Stimulated activated naive CD8-positive, alpha-beta T cell treated with anti-CD3 and anti-CD28 coated beads, Interleukin-15, Interleukin-2, amounts not matched to agents 100 U/mL and 50 U/mL, for 24 hours (primary cell): ENCODE results near the gene GSK3A.

Experiments used
- ATAC-seq: fragments of 150-1000 bp; cut with Tn5 transposase; one replicate; pipeline ENCODE4 v1.10.0; 2021
- DNase-seq: peaks from one replicate; pipeline ENCODE4 v3.0.0; 2021

The GSK3A gene

DNA sequence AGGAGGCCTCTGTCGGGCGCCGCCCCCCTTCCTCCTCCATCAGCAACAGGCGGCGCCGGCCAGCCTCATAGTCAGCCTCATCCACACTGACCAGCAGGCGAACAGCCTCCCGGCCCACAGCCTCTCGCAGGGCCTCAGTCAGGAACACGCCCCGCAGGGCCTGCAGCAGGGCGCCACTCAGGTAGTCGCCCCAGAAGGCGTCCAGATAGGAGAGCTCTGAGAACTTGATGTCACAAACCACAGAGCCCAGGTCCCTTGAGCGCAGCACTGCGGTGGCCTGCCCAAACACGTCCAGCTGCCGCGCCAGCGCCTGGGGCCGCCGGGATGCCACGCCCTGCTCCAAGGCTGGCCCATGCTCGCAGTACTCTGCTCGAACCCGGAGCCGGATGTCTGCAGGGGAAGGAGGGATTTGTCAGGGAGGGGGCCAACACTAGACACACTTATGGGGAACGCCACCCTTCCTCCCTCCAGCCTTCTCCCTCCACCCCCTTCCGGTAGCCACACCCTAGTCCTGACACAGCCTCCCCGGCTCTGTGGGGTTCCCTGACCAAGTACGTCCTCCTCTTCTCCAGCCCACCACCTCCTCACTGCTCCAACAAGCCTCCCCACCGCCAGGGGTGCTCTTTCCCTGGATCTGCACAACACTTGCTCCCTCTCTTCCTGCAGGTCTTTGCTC is 42.8 kb downstream of the GSK3A start:
- ATAC-seq (peak; percentile 73), DNase-seq (peak; percentile 79)

GRCh38 chr19:42198676-42199439 is 43.5 kb downstream of the GSK3A start:
- DNase-seq (peak; percentile 73), ATAC-seq (peak; percentile 51)

DNA sequence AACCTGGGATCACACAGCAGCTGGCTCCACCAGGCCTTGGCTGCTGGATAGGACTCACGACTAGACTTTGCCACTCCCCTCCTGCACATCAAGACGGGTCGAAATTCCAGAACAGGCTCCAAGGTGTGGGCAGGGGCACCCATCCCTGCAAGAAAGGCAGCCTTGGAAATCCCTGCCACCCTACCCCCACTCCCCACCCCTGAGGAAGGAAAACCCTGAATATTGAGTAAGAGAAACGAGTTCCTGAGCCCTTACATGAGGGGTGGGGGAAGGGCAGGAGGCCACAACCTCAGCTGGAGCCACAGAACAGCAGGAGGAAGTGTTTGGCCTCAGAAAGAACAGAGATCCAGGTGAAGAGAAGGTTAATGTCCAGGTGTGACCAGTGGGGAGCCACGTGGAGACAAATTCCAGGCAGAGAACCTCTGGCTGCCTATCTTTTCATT is 45.0 kb downstream of the GSK3A start:
- no peak for DNase-seq
- ATAC-seq = no peak

DNA sequence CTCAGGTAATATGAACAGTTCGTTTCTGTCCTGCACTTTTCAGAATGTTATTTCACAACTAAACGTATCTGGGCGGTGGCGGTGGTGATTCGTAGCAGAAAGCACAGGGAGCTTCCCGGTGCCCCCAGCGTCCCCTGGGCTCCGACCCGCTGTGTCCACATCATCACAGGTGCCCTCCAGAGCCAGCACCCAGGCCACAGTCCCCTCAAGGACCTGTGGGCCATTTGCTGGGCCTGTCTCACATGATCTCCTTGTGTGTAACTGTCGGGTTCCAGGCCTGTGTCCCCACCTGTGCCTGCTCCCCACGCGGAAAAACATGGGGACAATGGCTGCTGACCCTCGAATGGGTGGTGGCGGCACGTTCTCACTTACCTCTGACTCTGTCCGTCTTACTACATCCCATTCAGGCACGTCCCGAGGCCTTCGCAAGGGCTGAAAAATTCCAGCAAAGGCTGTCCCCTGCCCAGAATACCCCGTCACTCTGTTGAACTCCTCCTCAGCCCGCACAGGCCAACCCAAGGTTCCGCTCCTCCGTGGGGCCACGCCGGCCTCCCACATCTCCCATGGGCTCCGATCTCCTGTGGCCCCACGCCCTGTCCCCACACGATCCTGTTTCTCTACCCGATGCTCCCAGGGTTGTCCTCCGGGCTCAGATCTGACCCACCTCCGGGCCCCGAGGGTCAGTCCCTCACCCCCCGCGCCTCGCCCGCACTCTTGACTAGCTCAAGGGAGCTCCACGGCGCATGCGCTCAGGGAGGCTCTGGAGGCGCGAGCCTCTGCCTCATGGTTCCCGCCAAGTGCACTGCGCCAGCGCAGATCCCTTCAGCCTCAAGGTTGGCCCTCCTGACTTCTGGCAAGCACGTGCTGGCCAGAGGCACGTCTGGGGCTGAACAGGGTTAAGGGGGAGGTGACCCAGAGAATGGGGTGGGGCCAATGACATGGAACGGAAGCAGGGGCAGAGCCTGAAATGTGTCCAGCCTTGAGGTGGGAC is 46.1 kb downstream of the GSK3A start:
- ATAC-seq (no peak), DNase-seq (no peak)

DNA sequence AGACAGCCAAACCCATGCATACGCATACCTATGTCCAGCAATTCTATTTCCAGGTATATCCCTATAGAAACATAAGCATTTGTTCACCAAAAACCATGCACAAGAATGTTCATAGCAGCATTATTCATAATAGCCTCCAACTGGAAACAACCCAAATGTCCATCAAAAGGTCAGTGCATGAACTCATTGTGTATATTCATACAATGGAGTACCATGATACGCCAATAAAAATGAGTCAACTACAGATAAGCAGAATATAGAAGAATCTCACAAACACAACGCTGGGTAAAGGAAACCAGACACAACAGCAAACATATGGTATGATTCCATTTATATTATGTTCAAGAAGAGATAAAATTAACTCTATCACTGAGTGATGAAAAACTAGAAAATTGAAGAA is 48.7 kb downstream of the GSK3A start:
- ATAC-seq = no peak
- DNase-seq = no peak

GRCh38 chr19:42193294-42193693 is 49.1 kb downstream of the GSK3A start:
- ATAC-seq (no peak), DNase-seq (no peak)

GRCh38 chr19:42191855-42192254 is 50.5 kb downstream of the GSK3A start:
- peak; percentile 48 for DNase-seq
- peak; percentile 90 for ATAC-seq

DNA sequence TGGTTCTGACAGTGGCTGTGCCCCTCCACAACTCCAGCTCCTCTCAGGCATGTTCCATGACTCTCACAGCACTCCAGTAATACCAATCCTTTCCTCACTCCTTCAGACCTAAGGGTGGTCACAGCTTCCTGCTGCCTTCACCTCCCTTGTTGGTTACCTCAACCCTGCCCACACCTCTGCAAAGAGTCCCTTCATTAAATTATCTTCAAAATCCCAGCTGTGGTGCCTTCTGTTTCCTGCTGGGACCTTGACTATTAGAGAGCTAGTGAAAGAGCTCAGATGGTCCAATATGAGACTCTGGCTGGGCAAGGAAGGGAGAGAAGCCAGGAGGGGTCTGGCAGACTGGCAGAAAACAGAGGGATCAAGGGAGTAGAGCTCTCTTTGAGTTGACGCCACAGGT is 51.1 kb downstream of the GSK3A start:
- ATAC-seq (peak; percentile 20), DNase-seq (no peak)

DNA sequence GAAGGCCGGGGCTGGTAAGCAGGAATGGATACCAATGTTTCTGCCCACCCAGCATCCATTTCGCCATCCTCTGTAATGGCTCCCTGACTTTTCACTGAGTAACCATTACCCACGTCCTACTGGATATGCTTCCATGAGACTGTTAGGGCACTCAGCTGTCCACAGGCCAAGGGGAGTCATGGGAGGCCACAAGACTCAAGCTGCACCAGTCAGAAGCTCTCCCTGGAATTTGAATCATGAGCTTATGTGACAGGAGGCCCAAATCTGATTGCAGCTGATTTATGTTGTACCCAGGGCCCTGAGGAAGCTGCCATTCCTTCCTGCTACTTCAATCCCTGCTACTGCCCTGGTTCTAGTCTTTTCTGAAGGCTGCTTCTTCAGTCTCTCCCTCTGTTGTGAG is 53.3 kb downstream of the GSK3A start:
- no peak for ATAC-seq
- no peak for DNase-seq

DNA sequence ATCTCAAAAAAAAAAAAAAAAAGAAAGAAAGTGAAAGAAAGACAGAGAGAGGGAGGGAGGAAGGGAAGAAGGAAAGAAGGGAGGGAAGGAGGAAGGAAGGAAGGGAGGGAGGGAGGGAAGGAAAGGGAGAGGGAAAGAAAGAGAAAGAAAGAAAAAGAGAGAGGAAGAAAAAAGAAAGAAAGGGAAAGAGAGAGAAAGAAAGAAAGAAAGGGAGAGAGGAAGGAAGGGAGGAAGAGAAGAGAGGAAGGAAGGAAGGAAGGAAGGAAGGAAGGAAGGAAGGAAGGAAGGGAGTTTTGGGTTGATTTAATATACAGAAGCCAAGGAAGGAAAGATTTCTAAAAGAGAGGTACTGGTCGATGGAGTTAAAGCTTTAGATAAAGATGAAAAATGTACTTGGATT is 53.7 kb downstream of the GSK3A start:
- DNase-seq = no peak
- ATAC-seq = no peak

GRCh38 chr19:42185277-42185676 is 57.1 kb downstream of the GSK3A start:
- ATAC-seq = peak; percentile 38

DNA sequence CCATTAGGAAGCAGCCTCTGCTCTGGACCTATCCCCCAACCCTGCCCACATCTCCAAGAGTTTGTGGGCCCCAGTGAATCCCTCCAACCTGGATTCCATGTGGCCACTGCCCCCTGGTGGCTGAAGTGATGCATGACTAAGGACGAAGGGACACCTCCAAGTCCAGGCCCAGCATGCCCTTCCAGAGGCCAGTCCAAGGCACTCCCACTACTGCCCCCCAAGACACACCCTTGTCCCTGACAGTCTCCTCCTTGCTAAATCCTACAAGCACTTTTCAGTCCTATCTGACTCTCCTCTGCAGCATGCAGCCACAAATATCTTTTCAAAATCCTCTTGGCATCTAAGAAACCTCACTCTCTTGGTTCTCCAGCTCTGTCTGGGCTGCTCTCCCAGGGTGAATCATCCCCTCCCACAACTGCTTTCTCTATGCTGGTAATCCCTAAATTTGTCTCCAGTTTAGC is 58.0 kb downstream of the GSK3A start:
- peak; percentile 64 for ATAC-seq
- peak; percentile 84 for DNase-seq

More at GRCh38 chr19:42185277-42185676, 57.1 kb downstream of the GSK3A start:
- DNase-seq = no peak
